ENCODE measurements around the gene FUT2.

The FUT2 gene

DNA sequence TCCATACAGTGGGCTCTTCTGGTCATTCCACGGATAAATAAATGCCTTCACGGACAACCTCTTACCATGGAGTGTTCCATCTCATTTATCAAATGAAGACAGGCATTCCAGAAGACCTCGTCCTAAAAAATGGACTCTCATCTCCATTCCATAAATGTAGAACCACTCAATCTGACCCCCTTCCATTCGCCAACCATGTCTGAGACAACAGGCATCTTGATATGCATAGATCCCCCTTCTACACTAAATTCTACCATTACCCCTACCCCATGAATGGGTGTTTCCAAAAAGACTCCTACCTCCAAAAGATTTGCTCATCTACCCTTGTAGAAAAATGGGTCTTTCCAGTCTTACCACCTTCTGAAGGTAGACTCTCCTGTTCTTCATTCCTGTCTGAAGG is 35.7 kb downstream of the FUT2 start:
- no peak for ATAC-seq

DNA sequence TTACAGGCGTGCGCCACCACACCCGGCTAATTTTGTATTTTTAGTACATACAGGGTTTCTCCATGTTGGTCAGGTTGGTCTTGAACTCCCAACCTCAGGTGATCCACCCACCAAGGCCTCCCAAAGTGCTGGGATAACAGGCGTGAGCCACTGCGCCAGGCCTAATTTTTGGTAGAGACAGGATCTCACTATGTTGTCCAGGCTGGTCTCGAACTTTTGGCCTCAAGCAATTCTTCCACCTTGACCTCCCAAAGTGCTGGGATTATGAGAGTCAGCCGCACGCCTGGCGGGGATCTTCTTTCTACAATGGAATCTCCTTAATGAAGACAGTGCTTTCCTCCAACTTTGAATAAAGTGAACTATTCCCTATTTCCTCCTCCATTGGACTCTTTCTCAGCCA is 38.9 kb downstream of the FUT2 start:
- no peak for ATAC-seq
- no peak for TF ChIP-seq ZFP3 (CRISPR knock-in tag; IDR thresholded peaks at IDR 0.05)
- TF ChIP-seq, protein P1, sequence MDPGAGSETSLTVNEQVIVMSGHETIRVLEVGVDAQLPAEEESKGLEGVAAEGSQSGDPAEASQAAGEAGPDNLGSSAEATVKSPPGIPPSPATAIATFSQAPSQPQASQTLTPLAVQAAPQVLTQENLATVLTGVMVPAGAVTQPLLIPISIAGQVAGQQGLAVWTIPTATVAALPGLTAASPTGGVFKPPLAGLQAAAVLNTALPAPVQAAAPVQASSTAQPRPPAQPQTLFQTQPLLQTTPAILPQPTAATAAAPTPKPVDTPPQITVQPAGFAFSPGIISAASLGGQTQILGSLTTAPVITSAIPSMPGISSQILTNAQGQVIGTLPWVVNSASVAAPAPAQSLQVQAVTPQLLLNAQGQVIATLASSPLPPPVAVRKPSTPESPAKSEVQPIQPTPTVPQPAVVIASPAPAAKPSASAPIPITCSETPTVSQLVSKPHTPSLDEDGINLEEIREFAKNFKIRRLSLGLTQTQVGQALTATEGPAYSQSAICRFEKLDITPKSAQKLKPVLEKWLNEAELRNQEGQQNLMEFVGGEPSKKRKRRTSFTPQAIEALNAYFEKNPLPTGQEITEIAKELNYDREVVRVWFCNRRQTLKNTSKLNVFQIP (CRISPR knock-in tag; IDR thresholded peaks at IDR 0.05; ENCODE audit: borderline replicate concordance, low read depth), result no peak
- TF ChIP-seq, protein P2, sequence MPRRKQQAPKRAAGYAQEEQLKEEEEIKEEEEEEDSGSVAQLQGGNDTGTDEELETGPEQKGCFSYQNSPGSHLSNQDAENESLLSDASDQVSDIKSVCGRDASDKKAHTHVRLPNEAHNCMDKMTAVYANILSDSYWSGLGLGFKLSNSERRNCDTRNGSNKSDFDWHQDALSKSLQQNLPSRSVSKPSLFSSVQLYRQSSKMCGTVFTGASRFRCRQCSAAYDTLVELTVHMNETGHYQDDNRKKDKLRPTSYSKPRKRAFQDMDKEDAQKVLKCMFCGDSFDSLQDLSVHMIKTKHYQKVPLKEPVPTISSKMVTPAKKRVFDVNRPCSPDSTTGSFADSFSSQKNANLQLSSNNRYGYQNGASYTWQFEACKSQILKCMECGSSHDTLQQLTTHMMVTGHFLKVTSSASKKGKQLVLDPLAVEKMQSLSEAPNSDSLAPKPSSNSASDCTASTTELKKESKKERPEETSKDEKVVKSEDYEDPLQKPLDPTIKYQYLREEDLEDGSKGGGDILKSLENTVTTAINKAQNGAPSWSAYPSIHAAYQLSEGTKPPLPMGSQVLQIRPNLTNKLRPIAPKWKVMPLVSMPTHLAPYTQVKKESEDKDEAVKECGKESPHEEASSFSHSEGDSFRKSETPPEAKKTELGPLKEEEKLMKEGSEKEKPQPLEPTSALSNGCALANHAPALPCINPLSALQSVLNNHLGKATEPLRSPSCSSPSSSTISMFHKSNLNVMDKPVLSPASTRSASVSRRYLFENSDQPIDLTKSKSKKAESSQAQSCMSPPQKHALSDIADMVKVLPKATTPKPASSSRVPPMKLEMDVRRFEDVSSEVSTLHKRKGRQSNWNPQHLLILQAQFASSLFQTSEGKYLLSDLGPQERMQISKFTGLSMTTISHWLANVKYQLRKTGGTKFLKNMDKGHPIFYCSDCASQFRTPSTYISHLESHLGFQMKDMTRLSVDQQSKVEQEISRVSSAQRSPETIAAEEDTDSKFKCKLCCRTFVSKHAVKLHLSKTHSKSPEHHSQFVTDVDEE (CRISPR knock-in tag; IDR thresholded peaks at IDR 0.05), result no peak
- no peak for TF ChIP-seq ESRRG (CRISPR knock-in tag; IDR thresholded peaks at IDR 0.05)
- no peak for TF ChIP-seq SNAI2 (CRISPR knock-in tag; IDR thresholded peaks at IDR 0.05)
- TF ChIP-seq, protein P3, sequence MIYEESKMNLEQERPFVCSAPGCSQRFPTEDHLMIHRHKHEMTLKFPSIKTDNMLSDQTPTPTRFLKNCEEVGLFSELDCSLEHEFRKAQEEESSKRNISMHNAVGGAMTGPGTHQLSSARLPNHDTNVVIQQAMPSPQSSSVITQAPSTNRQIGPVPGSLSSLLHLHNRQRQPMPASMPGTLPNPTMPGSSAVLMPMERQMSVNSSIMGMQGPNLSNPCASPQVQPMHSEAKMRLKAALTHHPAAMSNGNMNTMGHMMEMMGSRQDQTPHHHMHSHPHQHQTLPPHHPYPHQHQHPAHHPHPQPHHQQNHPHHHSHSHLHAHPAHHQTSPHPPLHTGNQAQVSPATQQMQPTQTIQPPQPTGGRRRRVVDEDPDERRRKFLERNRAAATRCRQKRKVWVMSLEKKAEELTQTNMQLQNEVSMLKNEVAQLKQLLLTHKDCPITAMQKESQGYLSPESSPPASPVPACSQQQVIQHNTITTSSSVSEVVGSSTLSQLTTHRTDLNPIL (CRISPR knock-in tag; IDR thresholded peaks at IDR 0.05; ENCODE audit: low read depth), result no peak
- no peak for TF ChIP-seq ZNF565 (CRISPR knock-in tag; conservative IDR thresholded peaks at IDR 0.05; ENCODE audit: low read depth)
- TF ChIP-seq, protein P4, sequence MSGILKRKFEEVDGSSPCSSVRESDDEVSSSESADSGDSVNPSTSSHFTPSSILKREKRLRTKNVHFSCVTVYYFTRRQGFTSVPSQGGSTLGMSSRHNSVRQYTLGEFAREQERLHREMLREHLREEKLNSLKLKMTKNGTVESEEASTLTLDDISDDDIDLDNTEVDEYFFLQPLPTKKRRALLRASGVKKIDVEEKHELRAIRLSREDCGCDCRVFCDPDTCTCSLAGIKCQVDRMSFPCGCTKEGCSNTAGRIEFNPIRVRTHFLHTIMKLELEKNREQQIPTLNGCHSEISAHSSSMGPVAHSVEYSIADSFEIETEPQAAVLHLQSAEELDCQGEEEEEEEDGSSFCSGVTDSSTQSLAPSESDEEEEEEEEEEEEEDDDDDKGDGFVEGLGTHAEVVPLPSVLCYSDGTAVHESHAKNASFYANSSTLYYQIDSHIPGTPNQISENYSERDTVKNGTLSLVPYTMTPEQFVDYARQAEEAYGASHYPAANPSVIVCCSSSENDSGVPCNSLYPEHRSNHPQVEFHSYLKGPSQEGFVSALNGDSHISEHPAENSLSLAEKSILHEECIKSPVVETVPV (CRISPR knock-in tag; IDR thresholded peaks at IDR 0.05), result no peak
- TF ChIP-seq ZFP30 (CRISPR knock-in tag; IDR thresholded peaks at IDR 0.05), result no peak
- TF ChIP-seq ARNTL (CRISPR knock-in tag; IDR thresholded peaks at IDR 0.05; ENCODE audit: borderline replicate concordance, low read depth), result no peak
- no peak for TF ChIP-seq OSR1 (CRISPR knock-in tag; IDR thresholded peaks at IDR 0.05)
- TF ChIP-seq CSDC2 (CRISPR knock-in tag; IDR thresholded peaks at IDR 0.05), result no peak
- no peak for TF ChIP-seq RARB (CRISPR knock-in tag; IDR thresholded peaks at IDR 0.05)
- no peak for TF ChIP-seq PPARA (CRISPR knock-in tag; IDR thresholded peaks at IDR 0.05; ENCODE audit: borderline replicate concordance)

More for the DNA sequence above, 35.7 kb downstream of the FUT2 start:
- no peak for TF ChIP-seq ESRRG (CRISPR knock-in tag; IDR thresholded peaks at IDR 0.05)
- no peak for TF ChIP-seq ISL1 (CRISPR knock-in tag; IDR thresholded peaks at IDR 0.05)
- TF ChIP-seq SNAI2 (CRISPR knock-in tag; IDR thresholded peaks at IDR 0.05), result no peak
- TF ChIP-seq ZFP3 (CRISPR knock-in tag; IDR thresholded peaks at IDR 0.05), result no peak
- TF ChIP-seq OSR1 (CRISPR knock-in tag; IDR thresholded peaks at IDR 0.05), result no peak
- no peak for TF ChIP-seq ZNF565 (CRISPR knock-in tag; conservative IDR thresholded peaks at IDR 0.05; ENCODE audit: low read depth)
- TF ChIP-seq, protein P5, sequence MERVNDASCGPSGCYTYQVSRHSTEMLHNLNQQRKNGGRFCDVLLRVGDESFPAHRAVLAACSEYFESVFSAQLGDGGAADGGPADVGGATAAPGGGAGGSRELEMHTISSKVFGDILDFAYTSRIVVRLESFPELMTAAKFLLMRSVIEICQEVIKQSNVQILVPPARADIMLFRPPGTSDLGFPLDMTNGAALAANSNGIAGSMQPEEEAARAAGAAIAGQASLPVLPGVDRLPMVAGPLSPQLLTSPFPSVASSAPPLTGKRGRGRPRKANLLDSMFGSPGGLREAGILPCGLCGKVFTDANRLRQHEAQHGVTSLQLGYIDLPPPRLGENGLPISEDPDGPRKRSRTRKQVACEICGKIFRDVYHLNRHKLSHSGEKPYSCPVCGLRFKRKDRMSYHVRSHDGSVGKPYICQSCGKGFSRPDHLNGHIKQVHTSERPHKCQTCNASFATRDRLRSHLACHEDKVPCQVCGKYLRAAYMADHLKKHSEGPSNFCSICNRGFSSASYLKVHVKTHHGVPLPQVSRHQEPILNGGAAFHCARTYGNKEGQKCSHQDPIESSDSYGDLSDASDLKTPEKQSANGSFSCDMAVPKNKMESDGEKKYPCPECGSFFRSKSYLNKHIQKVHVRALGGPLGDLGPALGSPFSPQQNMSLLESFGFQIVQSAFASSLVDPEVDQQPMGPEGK (CRISPR knock-in tag; IDR thresholded peaks at IDR 0.05; ENCODE audit: borderline replicate concordance), result no peak
- no peak for TF ChIP-seq CSDC2 (CRISPR knock-in tag; IDR thresholded peaks at IDR 0.05)

DNA sequence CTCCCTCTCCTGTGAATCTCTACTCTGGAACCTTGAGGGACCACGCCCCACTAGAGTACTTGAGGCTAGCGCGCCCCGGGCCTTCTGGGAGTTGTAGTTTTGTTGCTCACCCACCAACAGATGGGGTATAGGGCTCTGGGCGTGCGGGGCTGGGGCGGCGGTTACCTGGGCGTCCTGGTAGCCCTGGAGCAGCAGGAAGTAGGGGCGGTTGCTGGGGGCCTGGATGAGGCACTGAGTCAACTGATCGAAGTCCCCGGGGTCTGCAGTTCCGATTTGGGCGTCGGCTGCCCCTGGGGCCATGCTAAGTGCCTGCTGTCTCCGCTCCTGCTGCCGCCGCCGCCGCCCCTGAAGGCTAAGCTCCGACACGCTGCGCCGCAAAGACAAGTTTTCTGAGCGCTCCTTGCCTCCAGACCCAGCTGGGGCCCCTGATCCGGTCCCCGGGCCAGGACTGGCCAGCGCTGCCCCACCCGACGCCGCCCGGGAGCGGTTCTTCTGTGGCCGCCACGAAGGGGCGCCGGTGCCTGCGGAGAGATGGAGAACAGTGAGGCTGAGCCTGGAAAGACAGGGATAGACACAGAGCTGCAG is 39.4 kb downstream of the FUT2 start:
- no peak for ATAC-seq
- TF ChIP-seq ZNF70 (CRISPR knock-in tag; IDR thresholded peaks at IDR 0.05) (no peak), ESRRG (CRISPR knock-in tag; IDR thresholded peaks at IDR 0.05) (no peak), RARB (CRISPR knock-in tag; IDR thresholded peaks at IDR 0.05) (no peak), PPARA (CRISPR knock-in tag; IDR thresholded peaks at IDR 0.05; ENCODE audit: borderline replicate concordance) (no peak), ARNTL (CRISPR knock-in tag; IDR thresholded peaks at IDR 0.05; ENCODE audit: borderline replicate concordance, low read depth) (no peak), ZFP3 (CRISPR knock-in tag; IDR thresholded peaks at IDR 0.05) (no peak), TCF4 (CRISPR knock-in tag; IDR thresholded peaks at IDR 0.05; ENCODE audit: borderline replicate concordance) (no peak), ZNF565 (CRISPR knock-in tag; conservative IDR thresholded peaks at IDR 0.05; ENCODE audit: low read depth) (no peak), ZFP30 (CRISPR knock-in tag; IDR thresholded peaks at IDR 0.05) (no peak)
- TF ChIP-seq, protein P5 (CRISPR knock-in tag; IDR thresholded peaks at IDR 0.05; ENCODE audit: borderline replicate concordance), result no peak
- TF ChIP-seq, protein P1 (CRISPR knock-in tag; IDR thresholded peaks at IDR 0.05; ENCODE audit: borderline replicate concordance, low read depth), result no peak
- TF ChIP-seq, protein P3 (CRISPR knock-in tag; IDR thresholded peaks at IDR 0.05; ENCODE audit: low read depth), result no peak
- TF ChIP-seq, protein P4 (CRISPR knock-in tag; IDR thresholded peaks at IDR 0.05), result no peak

All from SK-N-SH treated with all-trans-retinoic acid at 6 μM for 48 hours (cell line).